Gastrocnemius medialis (tissue), 4 donors: ENCODE measurements around the gene SOX21.

ENCODE experiments used
- POLR2A ChIP-seq, 2 donors: fragments of 450-650 bp; IDR thresholded peaks; one replicate each; pipeline ENCODE4 v1.6.1; 2017; ENCODE audit warnings: antibody characterized with exemption in 2 of 2, mild to moderate bottlenecking in 2 of 2, moderate library complexity in 2 of 2
- TF ChIP-seq, protein P1 (sequence below), 5 experiments: fragments of 450-650 bp in 3 of 5; fragments of 200-600 bp in 2 of 5; sonication (generic) in 2 of 5; IDR thresholded peaks in 4 of 5; conservative IDR thresholded peaks in 1 of 5; 1 replicate in 4 of 5; 2 replicates in 1 of 5; pipeline ENCODE4 v1.5.1; 2016 to 2019; ENCODE audit warnings: antibody characterized with exemption in 5 of 5, mild to moderate bottlenecking in 3 of 5, moderate library complexity in 3 of 5

DNA sequence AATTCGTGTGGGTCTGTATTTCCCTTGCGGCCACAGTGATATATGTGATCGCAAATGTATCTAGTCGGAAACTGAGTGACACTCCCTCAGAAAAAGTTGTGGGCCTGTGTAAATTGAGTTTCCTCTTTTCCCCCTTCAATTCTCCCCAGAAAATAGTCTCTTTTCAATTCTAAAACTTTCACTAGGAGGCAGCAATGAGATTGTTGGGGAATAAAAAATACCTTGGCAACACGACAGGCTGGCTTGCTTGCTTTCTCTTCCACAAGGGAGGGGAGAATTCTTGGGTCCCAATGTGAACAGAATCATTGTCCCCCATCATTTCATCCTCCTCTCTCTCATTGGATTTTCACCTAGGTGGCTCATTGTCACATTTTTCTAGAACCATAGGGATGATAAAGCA, 3.7 kb upstream of the SOX21 start:
- TF ChIP-seq, protein P1, sequence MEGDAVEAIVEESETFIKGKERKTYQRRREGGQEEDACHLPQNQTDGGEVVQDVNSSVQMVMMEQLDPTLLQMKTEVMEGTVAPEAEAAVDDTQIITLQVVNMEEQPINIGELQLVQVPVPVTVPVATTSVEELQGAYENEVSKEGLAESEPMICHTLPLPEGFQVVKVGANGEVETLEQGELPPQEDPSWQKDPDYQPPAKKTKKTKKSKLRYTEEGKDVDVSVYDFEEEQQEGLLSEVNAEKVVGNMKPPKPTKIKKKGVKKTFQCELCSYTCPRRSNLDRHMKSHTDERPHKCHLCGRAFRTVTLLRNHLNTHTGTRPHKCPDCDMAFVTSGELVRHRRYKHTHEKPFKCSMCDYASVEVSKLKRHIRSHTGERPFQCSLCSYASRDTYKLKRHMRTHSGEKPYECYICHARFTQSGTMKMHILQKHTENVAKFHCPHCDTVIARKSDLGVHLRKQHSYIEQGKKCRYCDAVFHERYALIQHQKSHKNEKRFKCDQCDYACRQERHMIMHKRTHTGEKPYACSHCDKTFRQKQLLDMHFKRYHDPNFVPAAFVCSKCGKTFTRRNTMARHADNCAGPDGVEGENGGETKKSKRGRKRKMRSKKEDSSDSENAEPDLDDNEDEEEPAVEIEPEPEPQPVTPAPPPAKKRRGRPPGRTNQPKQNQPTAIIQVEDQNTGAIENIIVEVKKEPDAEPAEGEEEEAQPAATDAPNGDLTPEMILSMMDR (IDR thresholded peaks at IDR 0.05 in 4 of 5, conservative IDR thresholded peaks at IDR 0.05 in 1 of 5): no peak
- no peak for TF ChIP-seq POLR2A (IDR thresholded peaks at IDR 0.05)
